PFSK-1 (cell line): Measurements from ENCODE around the gene PRDX1.

ENCODE experiments used
- POLR2AphosphoS5 ChIP-seq: IDR thresholded peaks from 2 replicates; pipeline ENCODE4 v1.6.1; 2012; ENCODE audit warnings: low read depth, mild to moderate bottlenecking, control low read depth, low read length, moderate library complexity
- REST ChIP-seq, 2 experiments: IDR thresholded peaks; 2 replicates each; pipeline versions ENCODE4 v1.6.1 to v1.8.0; 2011 to 2012; ENCODE audit warnings: low read depth in 2 of 2, low read length in 2 of 2, control low read depth in 1 of 2, inconsistent platforms in 1 of 2, mild to moderate bottlenecking in 1 of 2, moderate library complexity in 1 of 2; ENCODE audit not compliant: insufficient read depth in 1 of 2
- SIN3A ChIP-seq: IDR thresholded peaks from 2 replicates; pipeline ENCODE4 v1.6.1; 2012; ENCODE audit warnings: mild to moderate bottlenecking, low read length, moderate library complexity, borderline replicate concordance; ENCODE audit not compliant: insufficient read depth

- TF ChIP-seq REST (IDR thresholded peaks at IDR 0.05; ENCODE audit: insufficient read depth in 1 of 2, low read depth in 2 of 2, low read length in 2 of 2) = no peak
- no peak for TF ChIP-seq SIN3A
- TF ChIP-seq POLR2AphosphoS5 = no peak
These were observed 35.8 kb upstream of the PRDX1 start for GRCh38 chr1:45557422-45557944.
